Prostate gland (tissue), 2 donors: Measurements from ENCODE around the gene ANKMY1. TPM values are rescaled to one million over a fixed set of nuclear protein-coding genes. Genes with fewer than 3 reads are reported as not detected.

Source experiments
- DNase-seq: peaks from one replicate; pipeline ENCODE4 v3.0.0-alpha.2; 2019; ENCODE audit warnings: low spot score
- H3K27ac ChIP-seq, 2 donors: fragments of 200-600 bp; sonication (generic); 2 replicates each; pipeline ENCODE4 v1.5.1; 2017 to 2019
- H3K27me3 ChIP-seq: fragments of 200-600 bp; sonication (generic); replicated peaks from 2 replicates; pipeline ENCODE4 v1.5.1; 2019; ENCODE audit not compliant: insufficient read depth
- H3K36me3 ChIP-seq, 2 donors: fragments of 200-600 bp; sonication (generic); 1 replicate in 1 of 2; 2 replicates in 1 of 2; pipeline versions ENCODE4 v1.5.1 to v1.8.1; 2017 to 2019
- H3K4me1 ChIP-seq: fragments of 200-600 bp; sonication (generic); replicated peaks from 2 replicates; pipeline ENCODE4 v1.5.1; 2019
- H3K4me3 ChIP-seq, 2 donors: fragments of 200-600 bp; sonication (generic); 2 replicates each; pipeline ENCODE4 v1.5.1; 2017 to 2019
- H3K9me3 ChIP-seq: fragments of 200-600 bp; sonication (generic); 2 replicates; pipeline ENCODE4 v1.5.1; 2017
- CTCF ChIP-seq, 4 experiments: fragments of 200-600 bp in 2 of 4; fragments of 450-650 bp in 2 of 4; sonication (generic) in 2 of 4; IDR thresholded peaks; 1 replicate in 3 of 4; 2 replicates in 1 of 4; pipeline ENCODE4 v1.5.1; 2016 to 2019; ENCODE audit warnings: antibody characterized with exemption in 4 of 4, mild to moderate bottlenecking in 2 of 4, moderate library complexity in 2 of 4
- POLR2A ChIP-seq: fragments of 450-650 bp; IDR thresholded peaks from one replicate; pipeline ENCODE4 v1.6.1; 2016; ENCODE audit warnings: antibody characterized with exemption, mild to moderate bottlenecking
- POLR2AphosphoS5 ChIP-seq: sonication (generic); formaldehyde crosslinking; IDR thresholded peaks from one replicate; pipeline ENCODE4 v1.6.1; 2017; ENCODE audit warnings: antibody characterized with exemption
- WGBS: methylation state at CpG from one replicate; pipeline ENCODE4 v1.1.5; 2018; 5-methylcytosine and 5-hydroxymethylcytosine counted together
- intact Hi-C: fragments of 100-400 bp; cut with DNase I; formaldehyde crosslinking; loops from one replicate; pipeline ENCODE4 v1.14.2; 2022
- total RNA-seq, 2 donors: library from RNA; depleted of rRNA; stranded (reverse); fragments of >200 nt; gene quantifications; one replicate each; pipeline ENCODE4 v1.1.0, GENCODE V29; 2016

The ANKMY1 gene
- total RNA-seq, result 10 to 100 TPM; 22.7 to 31.4 TPM

- Histone ChIP-seq H3K36me3 (no peaks in the 10 kb centered on the region), H3K27ac (no peak within 1 kb of the TSS), H3K27me3 (no peaks in the 10 kb centered on the region), H3K4me1 (peaks cover 15% of the 10 kb centered on the region), H3K4me3 (peak within 1 kb of the TSS; percentile 31 to 35), H3K9me3 (no peaks in the 10 kb centered on the region)
- intact Hi-C loops, result no loop called here
- WGBS, result 4% methylated on average over 42 of the region's 47 CpGs
- peak; percentile 52 for DNase-seq
- peak; percentile 20 for TF ChIP-seq POLR2AphosphoS5
- no peak for TF ChIP-seq CTCF (IDR thresholded peaks at IDR 0.05)
- no peak for TF ChIP-seq POLR2A
Observed at GRCh38 chr2:240557808-240558207, at the start of gene ANKMY1. Gene ANKMY1 (minus strand): TSS chr2:240557988. CDS start chr2:240557335, 653 bp downstream.

GRCh38 chr2:240605867-240606743, 48.3 kb upstream of the ANKMY1 start:
- Histone ChIP-seq H3K4me1 (no peaks in the 10 kb centered on the region), H3K9me3 (no peaks in the 10 kb centered on the region), H3K36me3 (no peaks in the 10 kb centered on the region), H3K27me3 (no peaks in the 10 kb centered on the region), H3K27ac (no peak overlapping the region), H3K4me3 (no peak overlapping the region)
- DNase-seq, result no peak
- 88% methylated on average over 12 of the region's 12 CpGs for WGBS
- no peak for TF ChIP-seq POLR2AphosphoS5
- no peak for TF ChIP-seq POLR2A
- no peak for TF ChIP-seq CTCF (IDR thresholded peaks at IDR 0.05)
- intact Hi-C loops, result no loop called here

GRCh38 chr2:240604939-240605716, 47.3 kb upstream of the ANKMY1 start:
- Histone ChIP-seq H3K9me3 (no peaks in the 10 kb centered on the region), H3K4me1 (no peaks in the 10 kb centered on the region), H3K4me3 (no peak overlapping the region), H3K36me3 (no peaks in the 10 kb centered on the region), H3K27ac (no peak overlapping the region), H3K27me3 (no peaks in the 10 kb centered on the region)
- 91% methylated on average over 17 of the region's 19 CpGs for WGBS
- TF ChIP-seq POLR2A (no peak), POLR2AphosphoS5 (no peak)
- intact Hi-C loops, result no loop called here
- no peak for DNase-seq

GRCh38 chr2:240604291-240604938, 46.6 kb upstream of the ANKMY1 start:
- no peaks in the 10 kb centered on the region for H3K4me1 ChIP-seq
- H3K9me3 ChIP-seq, result no peaks in the 10 kb centered on the region
- intact Hi-C loops, result no loop called here
- H3K36me3 ChIP-seq, result no peaks in the 10 kb centered on the region
- no peaks in the 10 kb centered on the region for H3K27me3 ChIP-seq
- H3K4me3 ChIP-seq, result no peak overlapping the region
- WGBS, result 43% methylated on average over 11 of the region's 11 CpGs
- TF ChIP-seq POLR2AphosphoS5 (no peak), CTCF (IDR thresholded peaks at IDR 0.05) (peak in 2 of 4 experiments; percentile 27 to 29)
- no peak for DNase-seq
- no peak overlapping the region for H3K27ac ChIP-seq

- Histone ChIP-seq H3K27ac (no peak overlapping the region), H3K36me3 (no peaks in the 10 kb centered on the region), H3K27me3 (no peaks in the 10 kb centered on the region), H3K9me3 (no peaks in the 10 kb centered on the region), H3K4me1 (no peaks in the 10 kb centered on the region), H3K4me3 (no peak overlapping the region)
- 90% methylated on average over 10 of the region's 10 CpGs for WGBS
- DNase-seq, result no peak
- intact Hi-C loops, result no loop called here
- no peak for TF ChIP-seq POLR2A
- TF ChIP-seq POLR2AphosphoS5, result no peak
- no peak for TF ChIP-seq CTCF (IDR thresholded peaks at IDR 0.05)
Observed at GRCh38 chr2:240603846-240604245, 46.1 kb upstream of the ANKMY1 start.
